HG02588 (cell line): ENCODE measurements around the gene OR2T29.
"Not testable (repeated sequence)": the region's sequence is repeated elsewhere in the genome, so short reads cannot be mapped to it uniquely, and the experiment has no call there.

Experiments
- ATAC-seq: cut with Tn5 transposase; IDR thresholded peaks from one replicate; pipeline ENCODE4 v1.9.1; 2021; ENCODE audit warnings: mild to moderate bottlenecking, moderate library complexity; ENCODE audit not compliant: unreplicated experiment

Gene OR2T29

DNA sequence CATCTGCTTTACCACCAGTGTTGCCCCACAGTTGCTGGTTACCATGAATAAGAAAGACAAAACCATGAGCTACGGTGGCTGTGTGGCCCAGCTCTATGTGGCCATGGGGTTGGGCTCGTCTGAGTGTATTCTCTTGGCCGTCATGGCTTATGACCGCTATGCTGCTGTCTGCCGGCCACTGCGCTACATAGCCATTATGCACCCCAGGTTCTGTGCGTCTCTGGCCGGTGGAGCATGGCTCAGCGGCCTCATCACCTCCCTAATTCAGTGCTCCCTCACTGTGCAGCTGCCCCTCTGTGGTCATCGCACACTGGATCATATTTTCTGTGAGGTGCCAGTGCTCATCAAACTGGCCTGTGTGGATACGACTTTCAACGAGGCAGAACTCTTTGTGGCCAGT lies 40.7 kb downstream of the OR2T29 start:
- no peak for ATAC-seq

DNA sequence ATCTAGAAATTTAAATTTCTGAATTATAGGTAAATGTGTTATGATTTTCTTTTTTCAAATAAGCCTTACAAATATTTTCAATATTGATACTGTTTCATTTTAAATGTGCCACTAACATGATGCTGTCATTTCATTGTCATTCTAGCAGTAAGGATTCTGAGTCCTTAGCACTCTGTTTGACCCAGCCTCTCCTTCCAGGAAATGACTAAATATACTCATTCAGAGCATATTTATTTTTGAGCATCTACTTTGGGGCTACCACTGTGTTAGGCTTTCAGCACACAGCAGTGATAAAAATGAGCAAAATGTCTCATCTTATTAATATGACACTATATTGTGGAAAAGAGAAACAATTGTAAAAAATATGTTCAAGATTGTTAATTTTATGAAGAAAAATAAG lies 52.4 kb downstream of the OR2T29 start:
- ATAC-seq = not testable (repeated sequence)

DNA sequence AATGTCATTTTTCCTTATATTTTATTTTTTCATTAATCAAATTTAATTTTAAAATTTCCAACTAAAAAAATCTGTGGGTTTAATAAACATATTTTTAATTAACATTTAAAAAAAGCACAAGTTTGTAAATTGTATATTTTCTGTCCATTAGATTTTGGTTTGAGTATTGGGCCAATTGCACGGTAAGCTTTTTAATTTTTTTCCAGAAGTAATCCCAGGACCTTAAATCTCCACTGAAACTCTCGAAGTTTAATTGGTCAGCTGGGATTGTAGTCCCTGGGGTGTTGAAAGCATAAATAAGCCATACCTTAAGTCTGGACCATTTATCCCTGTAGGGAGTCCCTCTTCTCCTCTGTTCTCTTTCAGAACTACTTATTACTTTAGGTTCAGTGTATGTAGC lies 54.8 kb downstream of the OR2T29 start, which contains the start of gene OR2G6:
Gene OR2G6, plus strand, starts transcription at position 301 of the 400 bp plus-strand sequence. CDS start 13,574 bp downstream, outside the sequence.
- not testable (repeated sequence) for ATAC-seq
